Measurements from ENCODE around the gene RAB26. TPM values are rescaled to one million over a fixed set of nuclear protein-coding genes. Genes with fewer than 3 reads are reported as not detected.

The RAB26 gene
- total RNA-seq, 1 donor from 2014 or later, result 292 TPM

GRCh38 chr16:2160915-2161551, 12.6 kb downstream of the RAB26 start:
- H3K9me3 Mint-ChIP-seq (ENCODE audit: unreplicated experiment), result peaks cover 4% of the 10 kb centered on the region
- DNase-seq, result peak; percentile 46
- peaks cover 10% of the 10 kb centered on the region for H3K27me3 Mint-ChIP-seq (ENCODE audit: unreplicated experiment)
- no peak for TF ChIP-seq CTCF (IDR thresholded peaks at IDR 0.05; ENCODE audit: partially characterized antibody, unreplicated experiment)
- H3K36me3 Mint-ChIP-seq (ENCODE audit: unreplicated experiment), result no peaks in the 10 kb centered on the region
- H3K27ac Mint-ChIP-seq (ENCODE audit: unreplicated experiment), result no peak overlapping the region
- H3K4me3 Mint-ChIP-seq (ENCODE audit: unreplicated experiment), result no peak overlapping the region
- peaks cover 13% of the 10 kb centered on the region for H3K4me1 Mint-ChIP-seq (ENCODE audit: low read depth, unreplicated experiment)

GRCh38 chr16:2161911-2162310, 13.5 kb downstream of the RAB26 start:
- no peak for DNase-seq
- no peak for TF ChIP-seq CTCF (IDR thresholded peaks at IDR 0.05; ENCODE audit: partially characterized antibody, unreplicated experiment)
- Mint-ChIP-seq H3K9me3 (ENCODE audit: unreplicated experiment) (peaks cover 2% of the 10 kb centered on the region), H3K4me1 (ENCODE audit: low read depth, unreplicated experiment) (peaks cover 12% of the 10 kb centered on the region), H3K36me3 (ENCODE audit: unreplicated experiment) (no peaks in the 10 kb centered on the region), H3K27me3 (ENCODE audit: unreplicated experiment) (peaks cover 5% of the 10 kb centered on the region), H3K27ac (ENCODE audit: unreplicated experiment) (no peak overlapping the region), H3K4me3 (ENCODE audit: unreplicated experiment) (no peak overlapping the region)

- Mint-ChIP-seq H3K4me1 (ENCODE audit: low read depth, unreplicated experiment) (peaks cover 6% of the 10 kb centered on the region), H3K27me3 (ENCODE audit: unreplicated experiment) (peaks cover 5% of the 10 kb centered on the region), H3K27ac (ENCODE audit: unreplicated experiment) (no peak overlapping the region), H3K36me3 (ENCODE audit: unreplicated experiment) (no peaks in the 10 kb centered on the region), H3K4me3 (ENCODE audit: unreplicated experiment) (no peak overlapping the region), H3K9me3 (ENCODE audit: unreplicated experiment) (no peaks in the 10 kb centered on the region)
- no peak for TF ChIP-seq CTCF (IDR thresholded peaks at IDR 0.05; ENCODE audit: partially characterized antibody, unreplicated experiment)
- no peak for DNase-seq
Observed at GRCh38 chr16:2162676-2163118, 14.3 kb downstream of the RAB26 start.

- DNase-seq, result no peak
- peaks cover 8% of the 10 kb centered on the region for H3K4me1 Mint-ChIP-seq (ENCODE audit: low read depth, unreplicated experiment)
- H3K36me3 Mint-ChIP-seq (ENCODE audit: unreplicated experiment), result no peaks in the 10 kb centered on the region
- H3K27me3 Mint-ChIP-seq (ENCODE audit: unreplicated experiment), result peaks cover 4% of the 10 kb centered on the region
- TF ChIP-seq CTCF (IDR thresholded peaks at IDR 0.05; ENCODE audit: partially characterized antibody, unreplicated experiment), result no peak
- H3K27ac Mint-ChIP-seq (ENCODE audit: unreplicated experiment), result no peak overlapping the region
- no peaks in the 10 kb centered on the region for H3K9me3 Mint-ChIP-seq (ENCODE audit: unreplicated experiment)
- no peak overlapping the region for H3K4me3 Mint-ChIP-seq (ENCODE audit: unreplicated experiment)
Observed at GRCh38 chr16:2163211-2163881, 14.9 kb downstream of the RAB26 start.

- no peak overlapping the region for H3K27ac Mint-ChIP-seq (ENCODE audit: unreplicated experiment)
- peaks cover 3% of the 10 kb centered on the region for H3K4me1 Mint-ChIP-seq (ENCODE audit: low read depth, unreplicated experiment)
- no peaks in the 10 kb centered on the region for H3K36me3 Mint-ChIP-seq (ENCODE audit: unreplicated experiment)
Observed at GRCh38 chr16:2165861-2166260, 17.4 kb downstream of the RAB26 start.

More at GRCh38 chr16:2165861-2166260, 17.4 kb downstream of the RAB26 start:
- no peaks in the 10 kb centered on the region for H3K9me3 Mint-ChIP-seq (ENCODE audit: unreplicated experiment)
- peaks cover 2% of the 10 kb centered on the region for H3K27me3 Mint-ChIP-seq (ENCODE audit: unreplicated experiment)
- TF ChIP-seq CTCF (IDR thresholded peaks at IDR 0.05; ENCODE audit: partially characterized antibody, unreplicated experiment), result no peak
- DNase-seq, result no peak
- H3K4me3 Mint-ChIP-seq (ENCODE audit: unreplicated experiment), result no peak overlapping the region

Measured in glutamatergic neuron (in vitro differentiated cells).